ENCODE results near the gene ZNF845. TPM values are rescaled to one million over a fixed set of nuclear protein-coding genes. Genes with fewer than 3 reads are reported as not detected.
A peak's percentile ranks its signal among the peaks of the same experiment; 100 is the strongest.
"Not testable (repeated sequence)": the region's sequence is repeated elsewhere in the genome, so short reads cannot be mapped to it uniquely, and the experiment has no call there.

Gene ZNF845
- total RNA-seq, 2 experiments from 2014 or later: 8.0 to 9.9 TPM

GRCh38 chr19:53394974-53395839 lies 61.7 kb downstream of the ZNF845 start, which contains the start of gene ZNF765:
TSS of gene ZNF765 (plus strand) at chr19:53395149. CDS start at chr19:53398016, 2,867 bp downstream.
- Mint-ChIP-seq H3K27ac (peak within 1 kb of the TSS; percentile 88), H3K9me3 (ENCODE audit: low read depth) (peaks cover 20% of the 10 kb centered on the region), H3K36me3 (peaks cover 51% of the 10 kb centered on the region), H3K4me3 (peak within 1 kb of the TSS; percentile 93), H3K27me3 (no peaks in the 10 kb centered on the region), H3K4me1 (peaks cover 17% of the 10 kb centered on the region)
- CTCF ChIA-PET: interaction anchor here (1.2 to 1.5 kb wide), 2 partner anchors 29 to 351 kb away, joined by 3 read pairs; partner anchors contain the start of gene ZNF525
- DNase-seq (peak; percentile 96), ATAC-seq (peak; percentile 100)

- H3K9me3 Mint-ChIP-seq (ENCODE audit: low read depth): peaks cover 14% of the 10 kb centered on the region
- ATAC-seq, H3K27me3 Mint-ChIP-seq, DNase-seq: not testable (repeated sequence)
- H3K4me1 Mint-ChIP-seq: peaks cover 17% of the 10 kb centered on the region
- peaks cover 51% of the 10 kb centered on the region for H3K36me3 Mint-ChIP-seq
- peak overlapping the region; percentile 93 for H3K4me3 Mint-ChIP-seq
- peak overlapping the region; percentile 88 for H3K27ac Mint-ChIP-seq
- CTCF ChIA-PET: interaction anchor here (1.2 to 1.7 kb wide), 2 partner anchors 29 to 350 kb away, joined by 3 read pairs; no protein-coding TSS in a partner anchor
Measured at GRCh38 chr19:53395840-53396524, 62.4 kb downstream of the ZNF845 start.

GRCh38 chr19:53396525-53396868 lies 62.9 kb downstream of the ZNF845 start:
- no peaks in the 10 kb centered on the region for H3K27me3 Mint-ChIP-seq
- H3K4me3 Mint-ChIP-seq: peak overlapping the region; percentile 93
- H3K9me3 Mint-ChIP-seq (ENCODE audit: low read depth): peaks cover 13% of the 10 kb centered on the region
- DNase-seq (no peak), ATAC-seq (no peak)
- CTCF ChIA-PET: interaction anchor here (1.7 kb wide), 1 partner anchor 28 kb away, joined by 3 read pairs; no protein-coding TSS in a partner anchor
- no peak overlapping the region for H3K27ac Mint-ChIP-seq
- peaks cover 17% of the 10 kb centered on the region for H3K4me1 Mint-ChIP-seq
- peaks cover 53% of the 10 kb centered on the region for H3K36me3 Mint-ChIP-seq

- H3K27ac Mint-ChIP-seq, H3K4me3 Mint-ChIP-seq, H3K27me3 Mint-ChIP-seq, ATAC-seq, DNase-seq: not testable (repeated sequence)
- Mint-ChIP-seq H3K9me3 (ENCODE audit: low read depth) (peaks cover 13% of the 10 kb centered on the region), H3K36me3 (peaks cover 66% of the 10 kb centered on the region), H3K4me1 (peaks cover 17% of the 10 kb centered on the region)
- CTCF ChIA-PET: interaction anchor here (1.7 kb wide), 1 partner anchor 27 kb away, joined by 3 read pairs; no protein-coding TSS in a partner anchor
Measured at GRCh38 chr19:53397918-53398317, 64.4 kb downstream of the ZNF845 start.

Other genes with a start within 250 kb of the ZNF845 start
- 10 to 100 TPM; 27.4 to 35.7 TPM for gene ZNF160, start 230.3 kb upstream of the ZNF845 start, total RNA-seq
- under 1 TPM; 0.35 to 0.61 TPM for gene ZNF415, start 200.8 kb upstream of the ZNF845 start, total RNA-seq
- 10 to 100 TPM in 1 of 2 experiments, 1 to 10 TPM in 1; 6.1 to 11.0 TPM for gene ZNF347, start 174.7 kb upstream of the ZNF845 start, total RNA-seq
- gene ZNF665, start 140.4 kb upstream of the ZNF845 start, total RNA-seq: 1 to 10 TPM; 2.9 to 6.0 TPM
- gene ZNF677, start 78.9 kb upstream of the ZNF845 start, total RNA-seq: 1 to 10 TPM; 4.5 to 6.1 TPM
- not detected for gene VN1R2, start 75.5 kb upstream of the ZNF845 start, total RNA-seq
- not detected for gene VN1R4, start 66.0 kb upstream of the ZNF845 start, total RNA-seq
- gene ZNF525, start 32.0 kb downstream of the ZNF845 start, total RNA-seq: 10 to 100 TPM; 13.6 to 17.9 TPM
- gene ZNF765, start 61.4 kb downstream of the ZNF845 start, total RNA-seq: 10 to 100 TPM; 12.4 to 14.2 TPM
- gene ZNF761, start 98.2 kb downstream of the ZNF845 start, total RNA-seq: 10 to 100 TPM; 11.2 to 12.6 TPM
- gene ZNF813, start 134.0 kb downstream of the ZNF845 start, total RNA-seq: 1 to 10 TPM; 5.5 TPM
- gene ZNF331, start 204.4 kb downstream of the ZNF845 start, total RNA-seq: 10 to 100 TPM; 16.6 to 26.5 TPM